HG02623 (cell line): ENCODE measurements around the gene ATXN2.

Source experiments
- ATAC-seq: cut with Tn5 transposase; IDR thresholded peaks from one replicate; pipeline ENCODE4 v1.9.1; 2021; ENCODE audit warnings: moderate library complexity; ENCODE audit not compliant: unreplicated experiment

ATXN2 gene

GRCh38 chr12:111451649-111452129 lies 147.4 kb downstream of the ATXN2 start:
- no peak for ATAC-seq

- no peak for ATAC-seq
These were observed 147.9 kb downstream of the ATXN2 start for GRCh38 chr12:111451232-111451631.

GRCh38 chr12:111450676-111451075 lies 148.4 kb downstream of the ATXN2 start:
- ATAC-seq: no peak

- no peak for ATAC-seq
These were observed 150.0 kb downstream of the ATXN2 start for GRCh38 chr12:111448846-111449790.

GRCh38 chr12:111448266-111448830 lies 150.8 kb downstream of the ATXN2 start:
- no peak for ATAC-seq

- ATAC-seq: no peak
These were observed 151.4 kb downstream of the ATXN2 start for GRCh38 chr12:111447571-111448265.

- ATAC-seq: no peak
These were observed 152.2 kb downstream of the ATXN2 start for GRCh38 chr12:111446631-111447570.

- no peak for ATAC-seq
These were observed 153.2 kb downstream of the ATXN2 start for GRCh38 chr12:111445726-111446581.

- peak; percentile 74 for ATAC-seq
These were observed 154.0 kb downstream of the ATXN2 start for GRCh38 chr12:111444925-111445725.

- ATAC-seq: peak; percentile 37
These were observed 154.7 kb downstream of the ATXN2 start for GRCh38 chr12:111444314-111444924.

- ATAC-seq: no peak
These were observed 155.5 kb downstream of the ATXN2 start for GRCh38 chr12:111443586-111443985.

- no peak for ATAC-seq
These were observed 156.0 kb downstream of the ATXN2 start for GRCh38 chr12:111443086-111443485.

- no peak for ATAC-seq
These were observed 156.6 kb downstream of the ATXN2 start for GRCh38 chr12:111442301-111443045.

- no peak for ATAC-seq
These were observed 157.8 kb downstream of the ATXN2 start for GRCh38 chr12:111441107-111441928.

GRCh38 chr12:111440631-111441030 lies 158.5 kb downstream of the ATXN2 start:
- ATAC-seq: no peak

GRCh38 chr12:111440152-111440551 lies 159.0 kb downstream of the ATXN2 start:
- no peak for ATAC-seq
